TTC549 (cell line): ENCODE results near the gene MBIP.
"Not testable (repeated sequence)": the region's sequence is repeated elsewhere in the genome, so short reads cannot be mapped to it uniquely, and the experiment has no call there.

Experiments
- FAIRE-seq: peaks from 2 replicates; lab custom pipeline; 2012; peaks lifted over from hg19 to GRCh38; lab: Jason Lieb, UNC

MBIP gene, protein sequence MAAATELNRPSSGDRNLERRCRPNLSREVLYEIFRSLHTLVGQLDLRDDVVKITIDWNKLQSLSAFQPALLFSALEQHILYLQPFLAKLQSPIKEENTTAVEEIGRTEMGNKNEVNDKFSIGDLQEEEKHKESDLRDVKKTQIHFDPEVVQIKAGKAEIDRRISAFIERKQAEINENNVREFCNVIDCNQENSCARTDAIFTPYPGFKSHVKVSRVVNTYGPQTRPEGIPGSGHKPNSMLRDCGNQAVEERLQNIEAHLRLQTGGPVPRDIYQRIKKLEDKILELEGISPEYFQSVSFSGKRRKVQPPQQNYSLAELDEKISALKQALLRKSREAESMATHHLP

DNA sequence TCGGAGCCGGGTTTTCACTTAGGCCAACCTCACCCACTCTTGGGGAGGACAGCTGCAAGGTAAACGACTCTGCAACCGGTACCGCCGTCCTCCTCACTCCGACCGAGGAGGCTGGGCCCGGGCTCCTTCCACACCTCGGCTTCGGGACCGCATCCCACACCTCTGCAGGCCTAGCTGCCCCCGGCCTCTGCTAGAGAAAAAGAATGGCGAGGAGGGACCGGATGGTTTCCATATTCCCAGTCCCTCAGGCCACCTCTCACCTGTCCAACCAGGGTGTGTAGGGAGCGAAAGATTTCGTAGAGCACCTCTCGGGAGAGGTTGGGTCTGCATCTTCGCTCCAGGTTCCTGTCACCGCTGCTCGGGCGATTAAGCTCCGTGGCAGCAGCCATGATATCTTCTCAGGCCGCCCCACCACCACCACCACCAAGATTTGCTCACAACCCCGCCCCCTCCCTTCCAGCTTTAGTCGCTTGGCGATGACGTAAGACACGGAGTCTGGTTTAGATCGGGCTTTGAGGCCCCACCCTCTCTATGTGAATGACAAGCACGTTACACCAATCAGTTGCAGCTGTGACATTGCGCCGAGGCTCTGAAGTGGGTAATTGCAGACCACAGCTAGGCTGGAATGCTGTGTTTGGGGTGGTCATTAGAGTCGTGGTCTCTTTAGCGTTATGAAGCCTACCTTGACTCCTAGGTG, at the start of gene MBIP:
MBIP (minus strand) TSS at position 438 of the 697 bp plus-strand sequence; CDS start at position 389, 49 bp downstream.
- FAIRE-seq = peak; percentile 78

DNA sequence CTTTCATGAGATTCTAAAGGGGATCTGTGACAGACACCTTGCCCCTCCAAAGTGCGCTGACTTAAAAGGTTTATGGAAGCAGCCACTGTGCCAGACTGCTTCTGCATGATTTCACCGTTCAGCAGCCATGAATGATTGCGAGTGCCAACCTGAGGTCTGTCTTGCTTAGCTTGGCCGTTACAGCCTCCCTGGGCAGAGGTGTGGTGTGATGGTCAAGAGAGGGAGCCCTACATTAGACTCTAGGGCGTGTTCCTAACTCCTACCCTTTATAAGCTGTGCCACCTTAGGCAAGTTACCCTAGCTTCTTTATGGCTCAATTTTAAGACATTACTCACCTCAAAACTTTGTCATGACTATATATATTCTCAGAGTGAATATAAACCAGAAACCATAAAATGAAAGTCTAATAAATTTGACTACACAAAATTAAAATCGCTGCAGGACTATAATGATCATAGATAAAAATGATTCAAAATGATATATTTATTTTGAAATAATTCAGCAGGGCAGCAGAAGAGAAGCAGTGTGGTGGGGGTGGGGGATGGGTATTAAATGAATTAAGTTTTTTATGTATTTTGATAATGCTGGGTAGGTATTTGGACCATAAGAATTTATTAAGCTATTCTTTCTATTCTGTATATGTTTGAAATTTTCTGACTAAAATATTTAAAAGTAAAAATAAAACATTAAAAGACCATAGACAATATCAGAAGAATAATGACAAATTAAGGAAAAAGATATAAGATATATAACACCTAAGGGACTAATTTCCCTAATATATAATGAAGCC, 47.7 kb upstream of the MBIP start:
- FAIRE-seq = no peak

DNA sequence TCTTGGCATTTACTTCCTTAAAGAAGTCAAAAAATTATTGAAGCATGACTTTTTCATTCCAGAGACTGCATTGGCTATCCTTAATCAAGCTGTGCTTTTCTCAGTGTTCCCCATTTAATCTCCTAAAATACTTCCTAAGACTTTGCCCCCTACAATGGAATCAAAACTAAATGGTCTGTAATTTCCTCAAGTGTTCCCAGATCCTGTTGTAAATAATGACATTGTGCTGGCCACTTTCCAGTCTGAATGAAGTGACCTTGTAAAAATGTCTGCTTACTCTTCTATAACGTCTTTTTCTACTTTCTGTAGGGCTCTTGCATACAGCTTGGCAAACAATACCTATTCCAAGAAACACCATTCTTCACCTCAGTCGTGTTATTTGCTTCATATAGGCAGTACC, 45.3 kb upstream of the MBIP start:
- FAIRE-seq = no peak

DNA sequence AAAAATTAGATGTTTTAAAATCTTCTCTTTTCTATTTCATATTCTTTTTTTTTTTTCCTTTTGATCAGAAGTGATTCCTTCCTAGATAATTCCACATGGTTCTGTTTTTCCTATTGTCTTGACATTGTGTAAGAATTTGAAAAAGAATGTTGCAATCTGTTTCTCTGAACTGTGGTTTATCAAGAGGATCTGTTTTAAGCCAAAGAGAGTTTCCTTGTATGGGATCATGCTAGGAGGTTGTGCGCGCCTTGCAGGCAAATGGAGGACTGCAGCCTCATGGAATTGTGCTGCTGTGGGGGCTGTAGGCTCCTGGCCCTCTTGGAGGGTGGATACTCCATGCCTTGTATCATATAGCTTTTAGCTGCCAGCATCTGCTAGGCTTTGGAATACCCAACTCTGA, 43.3 kb upstream of the MBIP start:
- FAIRE-seq = no peak

DNA sequence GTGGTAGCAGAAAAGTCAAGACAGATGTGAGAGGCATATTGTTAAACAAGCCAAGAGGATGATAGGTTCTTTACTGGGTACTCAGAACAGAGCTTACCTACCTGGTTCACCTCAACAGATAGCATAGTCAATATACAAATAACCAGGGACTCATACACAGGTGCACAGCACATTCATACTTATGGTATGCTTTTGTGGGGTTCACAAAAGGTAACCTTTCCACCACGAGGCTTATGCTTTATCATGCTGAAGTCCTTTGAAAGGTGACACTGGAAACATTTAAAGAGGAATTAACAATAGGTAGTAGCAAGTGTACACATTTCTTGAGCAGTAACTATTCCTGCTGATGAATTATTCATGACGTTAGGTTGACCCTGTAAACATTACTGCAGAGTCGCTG, 42.2 kb upstream of the MBIP start:
- FAIRE-seq = no peak

DNA sequence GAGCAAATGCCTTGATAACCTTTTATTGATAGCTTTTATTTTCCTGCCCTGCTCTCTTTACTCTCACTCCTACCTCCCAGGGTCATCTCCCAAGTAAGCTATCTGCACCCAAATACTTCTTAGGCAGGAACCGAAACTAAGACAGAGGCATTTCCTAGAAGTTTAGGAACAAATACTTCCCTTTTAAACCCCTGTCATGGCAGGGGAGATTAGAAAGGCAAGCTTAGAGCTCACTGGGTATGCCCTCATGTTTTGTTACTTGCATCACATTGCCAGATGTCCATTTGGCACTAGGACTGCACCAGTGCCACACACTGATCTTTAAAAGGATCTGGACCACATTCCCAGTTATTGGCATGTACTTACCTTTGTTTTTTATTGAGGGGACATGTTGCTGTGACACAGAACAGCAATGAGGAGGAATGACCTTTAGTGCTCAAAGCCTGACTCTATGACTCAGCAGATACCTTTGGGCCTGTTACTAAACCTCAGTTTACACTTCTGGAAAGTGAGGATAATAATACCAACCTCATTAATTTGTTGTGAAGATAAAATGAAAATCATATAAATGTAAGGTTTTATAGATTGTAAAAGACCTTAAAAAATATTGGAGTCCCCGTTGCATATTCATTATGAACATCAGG, 40.9 kb upstream of the MBIP start:
- FAIRE-seq = no peak

DNA sequence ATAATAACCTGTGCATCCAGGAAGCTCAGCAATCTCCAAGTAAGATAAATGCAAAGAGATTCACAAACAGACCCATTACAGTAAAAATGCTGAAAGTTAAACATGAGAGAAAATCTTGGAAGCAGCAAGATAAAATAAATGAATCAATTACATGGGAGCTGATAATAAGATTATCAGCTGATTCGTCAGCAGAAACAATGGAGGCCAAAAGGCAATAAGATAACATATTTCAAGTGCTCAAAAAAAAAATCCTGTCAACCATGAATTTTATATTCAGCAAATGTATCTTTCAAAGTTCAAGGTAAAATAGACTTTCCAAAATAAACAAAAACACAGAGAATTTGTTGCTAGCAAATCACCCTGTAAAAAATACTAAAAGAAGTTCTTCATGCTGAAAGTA, 36.4 kb upstream of the MBIP start:
- FAIRE-seq = no peak

DNA sequence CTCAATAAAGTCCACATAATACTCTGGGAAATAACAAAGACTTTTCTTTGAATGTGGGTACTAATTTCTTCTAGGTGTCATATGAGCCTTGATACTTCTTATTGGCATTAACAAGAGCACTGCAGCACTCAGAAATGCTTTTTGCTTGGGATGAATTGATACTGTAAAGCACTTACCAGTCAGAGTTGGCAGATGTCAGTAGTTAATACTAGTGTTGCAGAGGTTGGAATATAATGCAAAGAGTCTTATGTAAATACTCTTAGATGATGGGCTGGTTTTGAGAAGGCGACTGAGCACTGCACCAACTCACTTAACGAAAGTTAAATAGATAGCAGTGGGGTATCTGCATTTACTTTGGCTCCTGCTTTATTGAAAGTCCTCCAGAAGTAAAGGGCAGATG, 25.6 kb upstream of the MBIP start:
- no peak for FAIRE-seq

DNA sequence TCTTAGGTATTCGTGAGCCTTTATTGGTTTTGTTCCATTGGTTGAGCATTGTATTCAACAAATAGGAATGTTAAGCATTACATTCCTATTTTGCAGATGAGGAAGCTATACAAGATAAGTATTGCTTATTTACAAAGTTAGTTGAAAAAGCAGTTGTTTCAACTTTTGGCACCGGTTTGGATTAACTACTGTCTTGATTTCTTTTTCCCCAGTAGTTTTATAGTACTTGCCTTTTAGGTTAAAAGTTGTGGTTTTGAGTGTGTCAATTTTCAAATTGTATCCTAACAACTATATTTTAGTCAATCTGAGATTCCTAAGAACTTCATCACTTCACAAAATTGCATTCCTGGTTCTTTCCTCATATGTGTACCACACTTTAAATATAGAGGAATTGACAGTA, 23.8 kb upstream of the MBIP start:
- FAIRE-seq = no peak

DNA sequence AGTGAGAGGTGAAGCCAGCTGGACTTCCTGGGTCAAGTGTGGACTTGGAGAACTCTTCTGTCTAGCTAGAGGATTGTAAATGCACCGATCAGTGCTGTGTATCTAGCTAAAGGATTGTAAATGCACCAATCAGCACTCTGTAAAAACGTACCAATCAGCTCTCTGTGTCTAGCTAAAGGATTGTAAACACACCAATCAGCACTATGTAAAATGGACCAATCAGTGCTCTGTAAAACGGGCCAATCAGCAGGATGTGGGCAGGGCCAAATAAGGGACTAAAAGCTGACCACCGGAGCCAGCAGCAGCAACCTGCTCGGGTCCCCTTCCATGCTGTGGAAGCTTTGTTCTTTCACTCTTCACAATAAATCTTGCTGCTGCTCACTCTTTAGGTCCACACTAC, 21.4 kb upstream of the MBIP start:
- FAIRE-seq = not testable (repeated sequence)

DNA sequence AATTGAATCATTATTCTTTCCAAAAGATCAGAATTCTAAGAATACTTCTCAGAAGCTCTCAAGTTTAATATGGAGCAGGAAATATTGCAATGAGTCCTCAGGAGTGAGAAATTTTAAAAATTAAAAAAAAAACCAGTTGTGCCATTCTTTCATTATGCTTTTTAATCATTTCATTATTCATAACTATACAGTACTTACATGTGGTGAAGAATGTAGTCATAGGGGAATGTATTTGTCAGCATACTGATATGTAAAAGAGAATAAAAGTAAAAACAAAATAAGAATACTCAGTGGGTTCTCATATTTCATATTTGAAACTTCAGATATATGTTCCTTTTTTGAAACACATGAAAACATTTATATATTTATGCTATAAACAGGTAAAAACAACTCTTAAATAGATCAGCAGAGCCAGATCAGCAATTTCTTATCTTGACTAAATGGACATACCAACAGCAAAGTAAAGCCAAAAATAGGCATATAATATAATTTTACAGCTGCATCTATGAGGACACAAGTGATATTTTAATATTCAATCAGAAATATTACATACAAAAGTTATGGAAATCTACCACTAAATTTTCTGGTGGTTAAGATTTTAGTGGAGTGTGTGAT, 19.9 kb upstream of the MBIP start:
- FAIRE-seq = no peak

DNA sequence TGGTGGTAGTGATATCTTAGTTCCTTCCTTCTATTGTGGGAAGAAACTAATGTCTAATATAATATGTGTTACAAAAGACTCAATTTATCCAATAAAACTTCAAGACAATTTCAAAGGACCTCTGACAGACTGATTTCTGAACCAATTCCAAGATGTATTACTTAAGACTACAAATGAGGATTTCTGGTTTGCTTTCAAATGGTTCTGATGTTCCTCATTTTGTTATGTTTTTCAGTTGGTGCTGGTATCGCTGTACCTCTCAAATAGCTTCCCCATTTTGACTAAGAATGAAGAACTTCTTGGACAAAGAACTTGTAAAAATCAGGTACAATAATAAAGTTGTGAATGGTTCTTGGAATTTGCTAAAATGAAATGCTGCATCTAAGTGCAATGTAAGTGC, 19.4 kb upstream of the MBIP start:
- no peak for FAIRE-seq

DNA sequence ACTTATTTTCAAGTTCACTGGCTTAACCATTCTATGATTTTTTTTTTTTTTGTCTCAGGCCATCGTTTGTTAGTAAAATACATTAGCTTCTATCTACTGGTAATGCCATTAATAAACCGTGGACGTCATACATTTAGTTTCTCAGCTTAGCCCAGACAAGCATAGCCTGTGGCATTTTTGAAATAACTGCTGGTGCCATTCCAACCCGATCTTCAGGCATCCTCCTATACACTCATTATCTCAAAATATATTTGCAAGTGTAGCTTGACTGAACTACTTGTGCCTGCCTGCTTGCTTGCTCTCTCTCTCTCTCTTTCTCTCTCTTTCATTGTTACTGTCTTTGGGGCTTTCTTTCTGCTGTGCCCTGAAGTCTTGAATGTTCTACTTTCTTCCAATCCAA, 12.7 kb upstream of the MBIP start:
- FAIRE-seq = no peak

DNA sequence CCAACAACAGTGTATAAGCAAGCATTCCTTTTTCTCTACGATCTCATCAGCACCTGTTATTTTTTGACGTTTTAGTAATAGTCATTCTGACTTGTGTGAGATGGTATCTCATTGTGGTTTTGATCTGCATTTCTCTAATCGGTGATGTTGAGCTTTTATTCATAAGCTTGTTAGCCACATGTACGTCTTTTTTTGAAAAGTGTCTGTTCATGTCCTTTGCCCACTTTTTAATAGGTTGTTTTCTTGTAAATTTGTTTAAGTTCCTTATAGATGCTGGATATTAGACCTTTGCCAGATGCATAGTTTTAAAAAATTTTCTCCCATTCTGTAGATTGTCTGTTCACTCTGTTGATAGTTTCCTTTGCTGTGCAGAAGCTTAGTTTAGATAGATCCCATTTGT, 7.1 kb upstream of the MBIP start:
- not testable (repeated sequence) for FAIRE-seq

DNA sequence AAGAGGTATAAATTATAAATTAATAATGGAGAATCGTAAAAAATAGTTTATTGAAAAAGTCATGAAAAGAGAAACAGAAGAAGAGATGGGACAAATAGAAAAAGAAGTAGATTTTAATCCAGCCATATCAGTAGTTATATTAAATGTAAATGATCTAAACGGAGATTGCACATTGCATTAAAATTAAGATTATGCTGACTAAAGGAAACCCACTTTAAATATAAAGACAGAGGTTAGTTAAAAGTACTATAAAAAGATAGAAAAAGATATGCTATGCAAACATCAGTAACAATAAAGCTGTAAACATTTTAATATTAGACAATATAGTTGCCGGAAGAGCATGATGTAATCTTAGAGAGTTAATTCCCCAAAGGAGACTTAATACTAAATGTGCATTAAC, 5.4 kb upstream of the MBIP start:
- FAIRE-seq = no peak

DNA sequence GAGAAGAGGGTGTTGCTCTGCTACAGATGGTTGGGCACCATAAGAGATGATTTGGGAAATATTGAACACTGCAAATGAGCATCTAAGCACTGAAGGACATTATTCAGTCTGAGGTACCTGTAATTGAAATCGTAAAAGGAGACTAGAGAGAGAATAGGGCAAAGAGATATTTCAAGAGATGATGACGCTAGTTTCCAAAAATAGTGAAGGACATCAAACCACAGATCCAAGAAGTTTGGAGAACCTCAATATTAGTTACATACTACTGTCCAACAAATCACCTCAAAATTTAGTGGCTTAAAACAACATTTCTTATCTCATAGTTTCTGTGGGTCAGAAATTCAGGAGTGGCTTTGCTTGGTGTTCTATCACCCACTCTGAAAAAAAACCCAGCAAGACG, 4.5 kb upstream of the MBIP start:
- FAIRE-seq = no peak

DNA sequence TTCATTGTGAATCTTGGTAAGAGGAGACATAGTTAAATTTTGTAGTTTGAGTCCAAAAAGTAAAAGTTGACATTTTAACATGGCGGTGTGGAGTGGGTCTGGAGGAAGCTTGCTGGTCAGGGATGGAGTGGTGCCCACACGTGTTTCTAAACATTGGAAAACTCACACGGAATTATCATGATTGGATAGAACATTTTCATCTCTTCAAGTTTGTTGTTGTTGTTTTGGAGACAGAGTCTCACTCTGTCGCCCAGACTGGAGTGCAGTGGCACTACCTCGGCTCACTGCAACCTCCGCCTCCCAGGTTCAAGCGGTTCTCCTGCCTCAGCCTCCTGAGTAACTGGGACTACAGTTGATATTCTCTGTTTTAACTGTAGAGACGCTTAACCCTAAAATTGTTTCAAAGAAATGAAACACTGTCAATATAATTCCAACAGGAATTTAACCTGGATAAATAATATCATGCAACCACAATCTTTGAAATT, 502 bp upstream of the MBIP start:
- FAIRE-seq = no peak

DNA sequence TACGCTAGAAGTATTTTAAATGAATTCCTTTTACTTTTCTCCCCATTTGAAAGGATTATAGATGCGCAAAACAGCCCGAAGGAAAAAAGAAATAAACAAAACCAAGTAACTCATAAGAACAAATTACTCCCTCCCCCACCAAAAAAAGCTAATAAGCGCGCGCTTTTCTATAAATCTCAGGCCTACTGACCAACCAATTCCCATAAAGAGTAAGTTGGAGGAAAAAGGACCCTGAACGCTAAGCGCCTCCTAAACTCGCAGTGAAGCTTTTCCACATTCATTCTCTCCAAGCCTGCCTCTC, 588 bp downstream of the MBIP start:
- FAIRE-seq = no peak

DNA sequence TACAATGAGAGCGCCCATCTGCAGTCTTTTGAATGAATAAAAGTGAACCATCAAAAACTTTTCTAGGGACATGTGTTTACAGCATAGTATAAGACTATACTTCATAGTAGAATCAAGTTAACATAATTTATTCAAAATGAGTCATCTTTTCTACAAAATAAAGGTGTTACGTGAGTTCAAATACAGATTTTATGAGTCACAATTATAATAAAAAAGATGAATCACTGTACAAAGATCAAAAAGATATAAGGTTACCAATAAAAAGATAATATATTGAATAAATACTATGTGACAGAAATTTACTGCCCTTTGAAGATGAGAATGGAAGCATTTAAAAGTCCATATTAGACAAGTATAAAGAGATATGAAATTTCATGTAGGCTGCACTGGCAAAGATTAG, 2.8 kb downstream of the MBIP start:
- FAIRE-seq = no peak

DNA sequence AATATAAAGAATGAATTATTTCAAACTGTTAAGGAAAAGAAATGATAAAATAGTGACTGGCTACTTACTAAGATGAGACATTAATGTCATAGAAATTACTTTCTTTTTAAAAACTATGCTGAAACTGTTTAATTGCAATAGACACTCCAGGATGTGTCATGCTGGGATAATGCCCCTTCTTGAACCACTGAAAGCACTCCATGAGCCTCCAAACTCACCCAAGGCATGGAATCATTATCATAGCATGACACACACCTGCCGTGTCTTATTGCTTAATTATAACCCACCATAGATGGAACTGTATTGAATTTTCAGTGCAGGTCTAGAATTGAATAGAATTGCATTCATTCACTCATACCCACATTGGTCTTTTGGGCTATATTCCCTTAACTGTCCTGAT, 4.3 kb downstream of the MBIP start:
- FAIRE-seq = no peak

DNA sequence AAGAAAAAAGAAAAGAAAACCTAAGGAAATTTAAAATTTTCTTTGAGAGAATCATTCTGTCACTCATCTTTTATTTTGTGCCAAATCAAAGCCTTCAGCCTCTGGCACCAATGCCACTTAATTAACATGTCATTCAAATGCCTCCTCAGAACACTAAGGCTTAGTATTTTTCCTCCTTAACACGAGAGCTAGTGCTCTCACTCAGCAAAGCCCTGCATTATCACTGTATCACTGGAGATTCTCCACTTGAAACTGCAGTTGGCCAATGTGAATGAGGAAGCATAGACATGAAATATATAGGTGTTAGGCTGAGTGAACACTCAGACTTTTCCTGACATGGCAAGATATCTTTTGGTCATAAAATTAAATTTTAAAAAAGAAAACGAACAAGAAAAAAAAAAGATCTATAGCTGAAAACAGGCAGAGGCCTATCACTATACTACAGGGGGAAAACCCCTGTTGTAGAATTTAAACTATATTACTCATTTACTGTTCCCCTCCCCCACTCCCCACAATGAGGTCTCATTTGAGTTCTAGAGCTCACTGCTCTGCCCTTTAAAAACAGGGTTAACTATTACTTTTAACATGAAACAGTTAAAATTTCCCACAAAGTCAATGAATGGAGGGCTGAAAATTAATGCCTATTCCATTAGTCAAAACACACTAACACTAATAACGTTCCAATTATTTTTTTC, 5.1 kb downstream of the MBIP start:
- FAIRE-seq = no peak

DNA sequence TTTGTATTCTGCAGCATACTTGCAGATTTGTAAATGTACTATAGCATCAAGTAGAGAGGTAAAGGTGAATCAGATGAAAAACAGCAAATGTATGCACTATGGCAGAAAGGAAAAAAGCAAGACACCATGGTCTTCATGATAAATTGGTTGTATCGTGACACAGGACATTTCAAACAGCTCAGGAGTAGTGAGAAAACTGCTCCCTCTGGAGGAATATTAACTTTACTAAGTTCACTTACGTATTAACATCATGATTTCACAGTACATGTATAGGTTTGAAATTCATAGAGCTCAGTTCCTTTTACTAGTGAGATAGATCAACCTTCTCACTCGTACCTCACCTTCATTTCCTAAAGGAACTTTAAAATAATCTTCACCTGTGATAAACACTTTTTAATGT, 6.5 kb downstream of the MBIP start:
- FAIRE-seq = no peak
